DND-41 (cell line): ENCODE data around the gene DOK6.

ENCODE experiments used
- ATAC-seq: fragments of 200-7000 bp; cut with Tn5 transposase; 3 replicates; pipeline ENCODE4 v1.9.1; 2021; ENCODE audit warnings: low read depth; ENCODE audit not compliant: insufficient read depth
- DNase-seq: peaks from one replicate; pipeline ENCODE4 v3.0.0-alpha.2; 2020
- H2AFZ ChIP-seq: 2 replicates; pipeline ENCODE4 v1.6.0; 2012; ENCODE audit warnings: low read depth, low read length
- H3K27ac ChIP-seq: 2 replicates; pipeline ENCODE4 v1.5.1; 2012; ENCODE audit warnings: low read length, inconsistent platforms
- H3K27me3 ChIP-seq: fragments of 200-600 bp; sonication (generic); 2 replicates; pipeline ENCODE4 v1.6.0; 2012; ENCODE audit warnings: low read length, mild to moderate bottlenecking, inconsistent platforms; ENCODE audit not compliant: insufficient read depth, poor library complexity
- H3K36me3 ChIP-seq: 2 replicates; pipeline ENCODE4 v1.5.1; 2012; ENCODE audit warnings: low read length, inconsistent platforms; ENCODE audit not compliant: insufficient read depth
- H3K4me1 ChIP-seq: 2 replicates; pipeline ENCODE4 v1.5.1; 2012; ENCODE audit warnings: mild to moderate bottlenecking, low read length; ENCODE audit not compliant: insufficient read depth
- H3K4me2 ChIP-seq: 2 replicates; pipeline ENCODE4 v1.6.0; 2012; ENCODE audit warnings: mild to moderate bottlenecking, moderate library complexity, low read length, inconsistent platforms; ENCODE audit not compliant: insufficient read depth
- H3K4me3 ChIP-seq, 2 experiments: fragments of 200-600 bp in 1 of 2; shearing (Covaris generic) in 1 of 2; 2 replicates each; pipeline ENCODE4 v1.5.1; 2012 to 2016; ENCODE audit warnings: inconsistent platforms in 2 of 2, low read length in 2 of 2, mild to moderate bottlenecking in 2 of 2, low read depth in 1 of 2, moderate library complexity in 1 of 2
- H3K79me2 ChIP-seq: 2 replicates; pipeline ENCODE4 v1.6.0; 2012; ENCODE audit warnings: low read length, inconsistent platforms; ENCODE audit not compliant: insufficient read depth
- H3K9ac ChIP-seq: 2 replicates; pipeline ENCODE4 v1.6.0; 2012; ENCODE audit warnings: low read depth, mild to moderate bottlenecking, inconsistent platforms, low read length, moderate library complexity
- H3K9me3 ChIP-seq: 2 replicates; pipeline ENCODE4 v1.5.1; 2012; ENCODE audit warnings: low read length, moderate library complexity, mild to moderate bottlenecking, inconsistent platforms; ENCODE audit not compliant: insufficient read depth, severe bottlenecking
- H4K20me1 ChIP-seq: 2 replicates; pipeline ENCODE4 v1.6.0; 2012; ENCODE audit warnings: low read length; ENCODE audit not compliant: insufficient read depth
- CTCF ChIP-seq: IDR thresholded peaks from 2 replicates; pipeline ENCODE4 v1.5.1; 2012; ENCODE audit warnings: borderline replicate concordance, low read length, moderate library complexity, mild to moderate bottlenecking; ENCODE audit not compliant: poor library complexity, severe bottlenecking; ENCODE audit errors: extremely low read depth
- EZH2 ChIP-seq: IDR thresholded peaks from 3 replicates; pipeline ENCODE4 v1.6.1; 2012; ENCODE audit warnings: borderline replicate concordance, low read depth, mild to moderate bottlenecking, moderate library complexity, low read length, inconsistent platforms; ENCODE audit not compliant: severe bottlenecking

The DOK6 gene

GRCh38 chr18:69725009-69725408 is 324.3 kb downstream of the DOK6 start:
- no peaks in the 10 kb centered on the region for H3K4me1 ChIP-seq
- H3K27ac ChIP-seq, result no peak overlapping the region
- ATAC-seq, result no peak
- no peaks in the 10 kb centered on the region for H3K79me2 ChIP-seq
- H2AFZ ChIP-seq, result no peak overlapping the region
- H3K9ac ChIP-seq, result no peak overlapping the region
- H3K9me3 ChIP-seq, result no peaks in the 10 kb centered on the region
- no peak overlapping the region for H3K4me2 ChIP-seq
- no peaks in the 10 kb centered on the region for H4K20me1 ChIP-seq
- TF ChIP-seq EZH2 (no peak), CTCF (no peak)
- H3K27me3 ChIP-seq, result no peaks in the 10 kb centered on the region
- no peaks in the 10 kb centered on the region for H3K36me3 ChIP-seq
- no peak for DNase-seq
- no peak overlapping the region for H3K4me3 ChIP-seq

- DNase-seq (no peak), ATAC-seq (no peak)
- no peaks in the 10 kb centered on the region for H3K9me3 ChIP-seq
- H3K4me3 ChIP-seq, result no peak overlapping the region
- H3K36me3 ChIP-seq, result no peaks in the 10 kb centered on the region
- no peaks in the 10 kb centered on the region for H3K4me1 ChIP-seq
- no peaks in the 10 kb centered on the region for H4K20me1 ChIP-seq
- H3K79me2 ChIP-seq, result no peaks in the 10 kb centered on the region
- no peak overlapping the region for H3K9ac ChIP-seq
- no peak overlapping the region for H3K4me2 ChIP-seq
- H3K27ac ChIP-seq, result no peak overlapping the region
- H3K27me3 ChIP-seq, result no peaks in the 10 kb centered on the region
- no peak for TF ChIP-seq CTCF
- TF ChIP-seq EZH2, result no peak
- no peak overlapping the region for H2AFZ ChIP-seq
These were observed 325.3 kb downstream of the DOK6 start for GRCh38 chr18:69725855-69726508.

GRCh38 chr18:69727912-69728572 is 327.4 kb downstream of the DOK6 start:
- no peak for ATAC-seq
- no peaks in the 10 kb centered on the region for H3K9me3 ChIP-seq
- DNase-seq, result no peak

More at GRCh38 chr18:69727912-69728572, 327.4 kb downstream of the DOK6 start:
- TF ChIP-seq EZH2 (no peak), CTCF (no peak)
- no peaks in the 10 kb centered on the region for H3K79me2 ChIP-seq
- H3K27ac ChIP-seq, result no peak overlapping the region
- H4K20me1 ChIP-seq, result no peaks in the 10 kb centered on the region
- no peak overlapping the region for H2AFZ ChIP-seq
- no peak overlapping the region for H3K4me2 ChIP-seq
- H3K4me1 ChIP-seq, result no peaks in the 10 kb centered on the region
- H3K4me3 ChIP-seq, result no peak overlapping the region
- H3K27me3 ChIP-seq, result no peaks in the 10 kb centered on the region
- H3K36me3 ChIP-seq, result no peaks in the 10 kb centered on the region
- H3K9ac ChIP-seq, result no peak overlapping the region
